SU-DHL-6 (cell line): Measurements from ENCODE around the gene NOS1AP.

Experiments
- CTCF ChIP-seq: fragments of 200-600 bp; sonication (generic); IDR thresholded peaks from one replicate; pipeline ENCODE4 v1.5.1; 2017; ENCODE audit warnings: antibody characterized with exemption, mild to moderate bottlenecking, low read length, moderate library complexity; ENCODE audit not compliant: insufficient read depth, poor library complexity, severe bottlenecking
- EZH2phosphoT487 ChIP-seq: fragments of 200-600 bp; sonication (generic), shearing (Covaris generic); conservative IDR thresholded peaks from 2 replicates; pipeline ENCODE4 v1.6.1; 2018; ENCODE audit warnings: mild to moderate bottlenecking, antibody characterized with exemption, low read length, moderate library complexity, mixed read lengths

- TF ChIP-seq CTCF: no peak
- TF ChIP-seq EZH2phosphoT487: no peak
Observed at GRCh38 chr1:162206300-162206699, 136.8 kb downstream of the NOS1AP start.
